Thyroid gland (tissue), 4 donors: ENCODE data around the gene KLHL11. TPM values are rescaled to one million over a fixed set of nuclear protein-coding genes. Genes with fewer than 3 reads are reported as not detected.

Experiments
- DNase-seq, 2 donors: peaks; one replicate each; pipeline ENCODE4 v3.0.0-alpha.2; 2019
- H3K27ac ChIP-seq, 3 donors: fragments of 200-600 bp; sonication (generic); 1 replicate in 2 of 3; 2 replicates in 1 of 3; pipeline ENCODE4 v1.5.1; 2016 to 2019; ENCODE audit warnings: mild to moderate bottlenecking in 1 of 3, moderate library complexity in 1 of 3
- H3K27me3 ChIP-seq: fragments of 200-600 bp; sonication (generic); one replicate; pipeline ENCODE4 v1.5.1; 2019
- H3K36me3 ChIP-seq, 2 donors: fragments of 200-600 bp; sonication (generic); one replicate each; pipeline ENCODE4 v1.5.1; 2016 to 2019
- H3K4me1 ChIP-seq, 2 donors: fragments of 200-600 bp; sonication (generic); one replicate each; pipeline ENCODE4 v1.5.1; 2017 to 2019
- H3K4me3 ChIP-seq, 3 donors: fragments of 200-600 bp; sonication (generic); replicated peaks in 1 of 3; 1 replicate in 2 of 3; 2 replicates in 1 of 3; pipeline ENCODE4 v1.5.1; 2016; ENCODE audit warnings: mild to moderate bottlenecking in 1 of 3
- H3K9me3 ChIP-seq: fragments of 200-600 bp; sonication (generic); one replicate; pipeline ENCODE4 v1.5.1; 2017
- CTCF ChIP-seq, 6 experiments: fragments of 200-600 bp in 3 of 6; fragments of 450-650 bp in 3 of 6; sonication (generic) in 3 of 6; IDR thresholded peaks; one replicate each; pipeline ENCODE4 v1.5.1; 2016 to 2019; ENCODE audit warnings: antibody characterized with exemption in 6 of 6, mild to moderate bottlenecking in 2 of 6, inconsistent platforms in 1 of 6, moderate library complexity in 1 of 6
- POLR2A ChIP-seq, 2 donors: fragments of 450-650 bp; IDR thresholded peaks; one replicate each; pipeline ENCODE4 v1.6.1; 2017; ENCODE audit warnings: antibody characterized with exemption in 2 of 2, mild to moderate bottlenecking in 2 of 2, moderate library complexity in 1 of 2
- WGBS, 2 donors: methylation state at CpG; one replicate each; pipeline ENCODE4 v1.1.5; 2017; 5-methylcytosine and 5-hydroxymethylcytosine counted together
- intact Hi-C: fragments of 100-400 bp; cut with DNase I; formaldehyde crosslinking; loops from one replicate; pipeline ENCODE4 v1.15.1; 2023
- total RNA-seq, 4 donors: library from RNA; depleted of rRNA; stranded (reverse); fragments of >200 nt; gene quantifications; one replicate each; pipeline ENCODE4 v1.2.3, GENCODE V29; 2016

Gene KLHL11
- total RNA-seq, 4 donors from 2014 or later, result 46.0 to 60.7 (median 46.9) TPM

GRCh38 chr17:41895617-41896016 is 30.4 kb upstream of the KLHL11 start:
- DNase-seq, result no peak
- Histone ChIP-seq H3K4me1 (peaks cover 5% of the 10 kb centered on the region in 2 donors), H3K27me3 (no peaks in the 10 kb centered on the region), H3K4me3 (no peak overlapping the region), H3K36me3 (peaks cover 37 to 61% of the 10 kb centered on the region in 2 donors), H3K27ac (peak overlapping the region in 2 of 3 donors; percentile 38 to 46), H3K9me3 (no peaks in the 10 kb centered on the region)
- WGBS, 2 donors, result 44 to 87% methylated on average over 4 to 5 of the region's 5 CpGs
- intact Hi-C loops, result no loop called here
- TF ChIP-seq CTCF (IDR thresholded peaks at IDR 0.05) (no peak), POLR2A (IDR thresholded peaks at IDR 0.05) (no peak)

GRCh38 chr17:41894791-41895331 is 29.6 kb upstream of the KLHL11 start:
- no peaks in the 10 kb centered on the region for H3K9me3 ChIP-seq
- TF ChIP-seq CTCF (IDR thresholded peaks at IDR 0.05), result no peak
- peak overlapping the region in 1 of 3 donors; percentile 46 for H3K27ac ChIP-seq
- 43 to 53% methylated on average over 6 to 7 of the region's 7 CpGs for WGBS, 2 donors
- intact Hi-C loops, result no loop called here
- H3K36me3 ChIP-seq, result peaks cover 37 to 60% of the 10 kb centered on the region in 2 donors
- peaks cover 5% of the 10 kb centered on the region in 2 donors for H3K4me1 ChIP-seq
- H3K4me3 ChIP-seq, result no peak overlapping the region
- no peaks in the 10 kb centered on the region for H3K27me3 ChIP-seq
- DNase-seq, result peak; percentile 24 to 30

GRCh38 chr17:41893384-41893783 is 28.2 kb upstream of the KLHL11 start:
- intact Hi-C loops, result no loop called here
- TF ChIP-seq POLR2A (IDR thresholded peaks at IDR 0.05) (no peak), CTCF (IDR thresholded peaks at IDR 0.05) (no peak)
- Histone ChIP-seq H3K27ac (no peak overlapping the region), H3K4me3 (no peak overlapping the region), H3K9me3 (no peaks in the 10 kb centered on the region), H3K36me3 (peaks cover 37 to 66% of the 10 kb centered on the region in 2 donors), H3K4me1 (peaks cover 5% of the 10 kb centered on the region in 2 donors), H3K27me3 (no peaks in the 10 kb centered on the region)
- DNase-seq, result no peak
- 90 to 92% methylated on average over 3 of the region's 3 CpGs for WGBS, 2 donors

GRCh38 chr17:41892021-41892376 is 26.8 kb upstream of the KLHL11 start:
- 98% methylated on average over 4 of the region's 4 CpGs for WGBS, 2 donors
- H3K4me1 ChIP-seq, result peaks cover 5% of the 10 kb centered on the region in 2 donors
- peaks cover 39 to 67% of the 10 kb centered on the region in 2 donors for H3K36me3 ChIP-seq
- no peak overlapping the region for H3K27ac ChIP-seq
- no peak for DNase-seq
- no peaks in the 10 kb centered on the region for H3K9me3 ChIP-seq
- intact Hi-C loops, result no loop called here
- TF ChIP-seq POLR2A (IDR thresholded peaks at IDR 0.05) (no peak), CTCF (IDR thresholded peaks at IDR 0.05) (no peak)
- no peak overlapping the region for H3K4me3 ChIP-seq
- H3K27me3 ChIP-seq, result no peaks in the 10 kb centered on the region

GRCh38 chr17:41891135-41892020 is 26.2 kb upstream of the KLHL11 start:
- intact Hi-C loops, result no loop called here
- WGBS, 2 donors, result 94 to 97% methylated on average over 7 of the region's 7 CpGs
- Histone ChIP-seq H3K27ac (no peak overlapping the region), H3K4me1 (peaks cover 5% of the 10 kb centered on the region in 2 donors), H3K36me3 (peaks cover 41 to 67% of the 10 kb centered on the region in 2 donors), H3K4me3 (no peak overlapping the region), H3K9me3 (no peaks in the 10 kb centered on the region), H3K27me3 (no peaks in the 10 kb centered on the region)
- no peak for TF ChIP-seq CTCF (IDR thresholded peaks at IDR 0.05)
- no peak for TF ChIP-seq POLR2A (IDR thresholded peaks at IDR 0.05)
- peak; percentile 12 to 18 for DNase-seq
